ENCODE data around the gene BAIAP2. TPM values are rescaled to one million over a fixed set of nuclear protein-coding genes. Genes with fewer than 3 reads are reported as not detected.

BAIAP2 gene
- total and polyA plus RNA-seq, 2 of the 13 experiments (the other 11 are each of a cell fraction or from before 2014, with no cell fraction given) = 22.5 to 24.0 TPM

DNA sequence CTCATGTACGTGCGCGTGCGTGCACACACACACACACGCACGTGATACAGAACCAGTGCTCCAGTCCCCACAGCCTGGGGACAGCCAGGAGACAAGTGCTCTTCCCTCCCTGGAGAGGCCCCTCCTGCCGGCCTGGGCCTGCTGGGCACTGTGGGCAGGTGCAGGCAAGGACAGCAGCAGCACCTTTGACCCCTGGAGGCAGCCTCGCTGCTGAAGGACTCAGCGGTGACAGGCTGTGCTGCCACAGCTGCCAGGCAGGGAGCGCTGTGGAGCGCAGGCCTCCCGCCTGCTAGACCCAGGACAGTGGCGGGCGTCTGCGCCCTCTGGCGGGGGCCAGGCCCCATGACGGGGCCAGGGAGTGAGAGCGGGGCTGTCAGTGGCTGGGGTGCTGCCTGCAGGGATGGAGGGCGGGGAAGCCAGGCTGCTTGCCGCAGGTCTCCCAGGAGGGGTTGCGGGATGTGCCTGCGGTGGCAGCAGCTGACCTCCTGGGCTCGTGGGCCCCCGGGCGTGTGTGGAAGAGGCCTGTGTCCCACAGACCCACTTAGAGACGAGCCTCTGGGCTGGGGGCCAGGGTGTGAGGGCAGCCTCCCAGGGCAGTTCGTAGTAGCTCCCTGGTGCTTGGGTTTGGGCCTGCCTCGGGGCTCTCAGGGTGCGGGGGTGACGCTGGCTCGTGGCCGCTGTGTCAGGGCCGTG lies 66.8 kb downstream of the BAIAP2 start (continued):
- TF ChIP-seq ZZZ3 (CRISPR knock-in tag; IDR thresholded peaks at IDR 0.05; ENCODE audit: borderline replicate concordance) (peak; percentile 79; the same call in 1 of the 2 replicates), ZNF816 (CRISPR knock-in tag; IDR thresholded peaks at IDR 0.05; ENCODE audit: borderline replicate concordance) (no peak), JARID2 (CRISPR knock-in tag; IDR thresholded peaks at IDR 0.05; ENCODE audit: insufficient replicate concordance) (peak; percentile 84), TOPORS (CRISPR knock-in tag; IDR thresholded peaks at IDR 0.05) (peak; percentile 73; the same call in 1 of the 2 replicates), SIN3A (IDR thresholded peaks at IDR 0.05; ENCODE audit: borderline replicate concordance, low read depth, low read length) (peak; percentile 42; the same call in 1 of the 2 replicates), ZNF34 (CRISPR knock-in tag; IDR thresholded peaks at IDR 0.05; ENCODE audit: borderline replicate concordance) (peak; percentile 96), SATB2 (CRISPR knock-in tag; IDR thresholded peaks at IDR 0.05) (0 out of 2 replicates have a peak, but pooled peaks have one; percentile 60), MBD4 (IDR thresholded peaks at IDR 0.05; ENCODE audit: borderline replicate concordance, low read length) (no peak), RNF2 (conservative IDR thresholded peaks at IDR 0.05; ENCODE audit: low read depth) (peak; percentile 83; the same call in 1 of the 2 replicates), HNRNPLL (IDR thresholded peaks at IDR 0.05; ENCODE audit: low read depth, low read length, poor library complexity, severe bottlenecking) (peak; percentile 69), PCBP1 (IDR thresholded peaks at IDR 0.05; ENCODE audit: borderline replicate concordance, low read depth, low read length) (0 out of 2 replicates have a peak, but pooled peaks have one; percentile 36), PRPF4 (IDR thresholded peaks at IDR 0.05; ENCODE audit: low read depth, low read length, poor library complexity, severe bottlenecking) (peak; percentile 28), SIX4 (CRISPR knock-in tag; IDR thresholded peaks at IDR 0.05) (peak; percentile 67; the same call in 1 of the 2 replicates), TARDBP (CRISPR knock-in tag; IDR thresholded peaks at IDR 0.05) (peak; percentile 99)
- TF ChIP-seq, protein P1, sequence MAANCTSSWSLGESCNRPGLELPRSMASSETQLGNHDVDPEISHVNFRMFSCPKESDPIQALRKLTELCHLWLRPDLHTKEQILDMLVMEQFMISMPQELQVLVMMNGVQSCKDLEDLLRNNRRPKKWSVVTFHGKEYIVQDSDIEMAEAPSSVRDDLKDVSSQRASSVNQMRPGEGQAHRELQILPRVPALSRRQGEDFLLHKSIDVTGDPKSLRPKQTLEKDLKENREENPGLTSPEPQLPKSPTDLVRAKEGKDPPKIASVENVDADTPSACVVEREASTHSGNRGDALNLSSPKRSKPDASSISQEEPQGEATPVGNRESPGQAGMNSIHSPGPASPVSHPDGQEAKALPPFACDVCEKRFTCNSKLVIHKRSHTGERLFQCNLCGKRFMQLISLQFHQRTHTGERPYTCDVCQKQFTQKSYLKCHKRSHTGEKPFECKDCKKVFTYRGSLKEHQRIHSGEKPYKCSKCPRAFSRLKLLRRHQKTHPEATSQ (CRISPR knock-in tag; IDR thresholded peaks at IDR 0.05; ENCODE audit: borderline replicate concordance) = no peak
- TF ChIP-seq, protein P2, sequence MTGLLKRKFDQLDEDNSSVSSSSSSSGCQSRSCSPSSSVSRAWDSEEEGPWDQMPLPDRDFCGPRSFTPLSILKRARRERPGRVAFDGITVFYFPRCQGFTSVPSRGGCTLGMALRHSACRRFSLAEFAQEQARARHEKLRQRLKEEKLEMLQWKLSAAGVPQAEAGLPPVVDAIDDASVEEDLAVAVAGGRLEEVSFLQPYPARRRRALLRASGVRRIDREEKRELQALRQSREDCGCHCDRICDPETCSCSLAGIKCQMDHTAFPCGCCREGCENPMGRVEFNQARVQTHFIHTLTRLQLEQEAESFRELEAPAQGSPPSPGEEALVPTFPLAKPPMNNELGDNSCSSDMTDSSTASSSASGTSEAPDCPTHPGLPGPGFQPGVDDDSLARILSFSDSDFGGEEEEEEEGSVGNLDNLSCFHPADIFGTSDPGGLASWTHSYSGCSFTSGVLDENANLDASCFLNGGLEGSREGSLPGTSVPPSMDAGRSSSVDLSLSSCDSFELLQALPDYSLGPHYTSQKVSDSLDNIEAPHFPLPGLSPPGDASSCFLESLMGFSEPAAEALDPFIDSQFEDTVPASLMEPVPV (CRISPR knock-in tag; IDR thresholded peaks at IDR 0.05) = peak; percentile 90
- TF ChIP-seq, protein P3, sequence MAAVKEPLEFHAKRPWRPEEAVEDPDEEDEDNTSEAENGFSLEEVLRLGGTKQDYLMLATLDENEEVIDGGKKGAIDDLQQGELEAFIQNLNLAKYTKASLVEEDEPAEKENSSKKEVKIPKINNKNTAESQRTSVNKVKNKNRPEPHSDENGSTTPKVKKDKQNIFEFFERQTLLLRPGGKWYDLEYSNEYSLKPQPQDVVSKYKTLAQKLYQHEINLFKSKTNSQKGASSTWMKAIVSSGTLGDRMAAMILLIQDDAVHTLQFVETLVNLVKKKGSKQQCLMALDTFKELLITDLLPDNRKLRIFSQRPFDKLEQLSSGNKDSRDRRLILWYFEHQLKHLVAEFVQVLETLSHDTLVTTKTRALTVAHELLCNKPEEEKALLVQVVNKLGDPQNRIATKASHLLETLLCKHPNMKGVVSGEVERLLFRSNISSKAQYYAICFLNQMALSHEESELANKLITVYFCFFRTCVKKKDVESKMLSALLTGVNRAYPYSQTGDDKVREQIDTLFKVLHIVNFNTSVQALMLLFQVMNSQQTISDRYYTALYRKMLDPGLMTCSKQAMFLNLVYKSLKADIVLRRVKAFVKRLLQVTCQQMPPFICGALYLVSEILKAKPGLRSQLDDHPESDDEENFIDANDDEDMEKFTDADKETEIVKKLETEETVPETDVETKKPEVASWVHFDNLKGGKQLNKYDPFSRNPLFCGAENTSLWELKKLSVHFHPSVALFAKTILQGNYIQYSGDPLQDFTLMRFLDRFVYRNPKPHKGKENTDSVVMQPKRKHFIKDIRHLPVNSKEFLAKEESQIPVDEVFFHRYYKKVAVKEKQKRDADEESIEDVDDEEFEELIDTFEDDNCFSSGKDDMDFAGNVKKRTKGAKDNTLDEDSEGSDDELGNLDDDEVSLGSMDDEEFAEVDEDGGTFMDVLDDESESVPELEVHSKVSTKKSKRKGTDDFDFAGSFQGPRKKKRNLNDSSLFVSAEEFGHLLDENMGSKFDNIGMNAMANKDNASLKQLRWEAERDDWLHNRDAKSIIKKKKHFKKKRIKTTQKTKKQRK (IDR thresholded peaks at IDR 0.05; ENCODE audit: low read length) = no peak
- TF ChIP-seq, protein P4, sequence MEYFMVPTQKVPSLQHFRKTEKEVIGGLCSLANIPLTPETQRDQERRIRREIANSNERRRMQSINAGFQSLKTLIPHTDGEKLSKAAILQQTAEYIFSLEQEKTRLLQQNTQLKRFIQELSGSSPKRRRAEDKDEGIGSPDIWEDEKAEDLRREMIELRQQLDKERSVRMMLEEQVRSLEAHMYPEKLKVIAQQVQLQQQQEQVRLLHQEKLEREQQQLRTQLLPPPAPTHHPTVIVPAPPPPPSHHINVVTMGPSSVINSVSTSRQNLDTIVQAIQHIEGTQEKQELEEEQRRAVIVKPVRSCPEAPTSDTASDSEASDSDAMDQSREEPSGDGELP (IDR thresholded peaks at IDR 0.05; ENCODE audit: borderline replicate concordance, low read depth) = peak; percentile 86; the same call in 1 of the 2 replicates
- TF ChIP-seq, protein P5, sequence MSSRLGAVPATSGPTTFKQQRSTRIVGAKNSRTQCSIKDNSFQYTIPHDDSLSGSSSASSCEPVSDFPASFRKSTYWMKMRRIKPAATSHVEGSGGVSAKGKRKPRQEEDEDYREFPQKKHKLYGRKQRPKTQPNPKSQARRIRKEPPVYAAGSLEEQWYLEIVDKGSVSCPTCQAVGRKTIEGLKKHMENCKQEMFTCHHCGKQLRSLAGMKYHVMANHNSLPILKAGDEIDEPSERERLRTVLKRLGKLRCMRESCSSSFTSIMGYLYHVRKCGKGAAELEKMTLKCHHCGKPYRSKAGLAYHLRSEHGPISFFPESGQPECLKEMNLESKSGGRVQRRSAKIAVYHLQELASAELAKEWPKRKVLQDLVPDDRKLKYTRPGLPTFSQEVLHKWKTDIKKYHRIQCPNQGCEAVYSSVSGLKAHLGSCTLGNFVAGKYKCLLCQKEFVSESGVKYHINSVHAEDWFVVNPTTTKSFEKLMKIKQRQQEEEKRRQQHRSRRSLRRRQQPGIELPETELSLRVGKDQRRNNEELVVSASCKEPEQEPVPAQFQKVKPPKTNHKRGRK (CRISPR knock-in tag; IDR thresholded peaks at IDR 0.05) = 0 out of 2 replicates have a peak, but pooled peaks have one; percentile 75
